Cardiac muscle cell (in vitro differentiated cells and primary cell): Measurements from ENCODE around the gene ROBO2. TPM values are rescaled to one million over a fixed set of nuclear protein-coding genes. Genes with fewer than 3 reads are reported as not detected.

Experiments used
- DNase-seq, 2 donors: peaks; one replicate each; pipeline versions ENCODE4 v3.0.0 to v3.0.0-alpha.2; 2010 to 2017; ENCODE audit warnings: low read depth in 1 of 2, low spot score in 1 of 2
- H3K27ac ChIP-seq: fragments of 200-600 bp; sonication (generic); 2 replicates; pipeline ENCODE4 v1.5.1; 2016
- H3K27me3 ChIP-seq: fragments of 200-600 bp; sonication (generic); 2 replicates; pipeline ENCODE4 v1.6.0; 2016; ENCODE audit warnings: control low read depth
- H3K36me3 ChIP-seq: fragments of 200-600 bp; sonication (generic); 2 replicates; pipeline ENCODE4 v1.5.1; 2016; ENCODE audit warnings: control low read depth
- H3K4me1 ChIP-seq: fragments of 200-600 bp; sonication (generic); 2 replicates; pipeline ENCODE4 v1.8.1; 2017; ENCODE audit warnings: low read depth, mild to moderate bottlenecking, mixed run types
- H3K4me3 ChIP-seq: fragments of 200-600 bp; sonication (generic); 2 replicates; pipeline ENCODE4 v1.5.1; 2016; ENCODE audit warnings: mild to moderate bottlenecking
- H3K9me3 ChIP-seq: fragments of 200-600 bp; sonication (generic); 2 replicates; pipeline ENCODE4 v1.5.1; 2017; ENCODE audit warnings: low read depth, mild to moderate bottlenecking, control low read depth
- CTCF ChIP-seq: IDR thresholded peaks from 2 replicates; pipeline ENCODE4 v1.5.1; 2012; ENCODE audit warnings: low read depth, mild to moderate bottlenecking, low read length
- polyA plus RNA-seq: library from polyadenylated mRNA; unstranded; fragments of >200 nt; fragmentation: Nextera tagmentation; extraction: Ambion mirVana; gene quantifications from 2 replicates; pipeline ENCODE4 v1.2.1, GENCODE V29; 2016
- total RNA-seq: library from RNA; depleted of rRNA; stranded (reverse); fragments of >200 nt; gene quantifications from 2 replicates; pipeline ENCODE4 v1.2.3, GENCODE V29; 2016

ROBO2 gene
- total and polyA plus RNA-seq, 2 experiments from 2014 or later, result 13.5 to 39.4 TPM

GRCh38 chr3:77468626-77469020 lies 428.7 kb downstream of the ROBO2 start:
- no peak for TF ChIP-seq CTCF
- DNase-seq, result no peak
- Histone ChIP-seq H3K4me3 (no peak overlapping the region), H3K27ac (no peak overlapping the region), H3K36me3 (no peaks in the 10 kb centered on the region), H3K27me3 (no peaks in the 10 kb centered on the region), H3K9me3 (no peaks in the 10 kb centered on the region), H3K4me1 (peaks cover 10% of the 10 kb centered on the region)

- no peak for DNase-seq
- no peaks in the 10 kb centered on the region for H3K36me3 ChIP-seq
- no peak overlapping the region for H3K4me3 ChIP-seq
- H3K27me3 ChIP-seq, result no peaks in the 10 kb centered on the region
- H3K4me1 ChIP-seq, result no peaks in the 10 kb centered on the region
- no peak overlapping the region for H3K27ac ChIP-seq
- no peak for TF ChIP-seq CTCF
- no peaks in the 10 kb centered on the region for H3K9me3 ChIP-seq
Measured at GRCh38 chr3:77475507-77475906, 435.6 kb downstream of the ROBO2 start.

DNA sequence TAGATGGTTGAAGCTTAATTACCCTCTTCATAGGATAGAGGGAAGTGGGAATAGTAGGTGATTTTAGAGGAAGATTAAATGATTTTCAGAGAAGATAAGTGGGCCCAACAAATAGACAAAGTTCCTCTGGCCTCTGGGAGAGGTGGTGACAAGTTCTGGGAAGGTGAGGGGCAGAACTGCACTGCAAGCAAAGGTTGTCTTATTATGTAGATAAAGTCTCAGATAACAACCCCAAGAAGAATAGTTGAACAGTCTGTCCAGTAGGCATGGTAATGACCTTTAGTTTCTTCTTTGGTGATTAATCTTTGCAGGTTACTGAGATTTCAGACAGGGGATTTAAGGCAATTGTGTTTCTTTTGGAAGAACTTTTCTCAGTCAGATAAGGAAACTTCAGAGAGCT lies 439.1 kb downstream of the ROBO2 start:
- DNase-seq, result no peak
- Histone ChIP-seq H3K4me1 (peaks cover 7% of the 10 kb centered on the region), H3K27ac (no peak overlapping the region)

GRCh38 chr3:77489216-77489615 lies 449.3 kb downstream of the ROBO2 start:
- Histone ChIP-seq H3K27ac (no peak overlapping the region), H3K9me3 (no peaks in the 10 kb centered on the region), H3K36me3 (no peaks in the 10 kb centered on the region), H3K27me3 (no peaks in the 10 kb centered on the region), H3K4me1 (no peaks in the 10 kb centered on the region), H3K4me3 (no peak overlapping the region)
- no peak for TF ChIP-seq CTCF
- DNase-seq, result no peak

More for the DNA sequence above, 439.1 kb downstream of the ROBO2 start:
- H3K9me3 ChIP-seq, result no peaks in the 10 kb centered on the region
- H3K4me3 ChIP-seq, result no peak overlapping the region
- H3K36me3 ChIP-seq, result no peaks in the 10 kb centered on the region
- H3K27me3 ChIP-seq, result no peaks in the 10 kb centered on the region
- no peak for TF ChIP-seq CTCF

DNA sequence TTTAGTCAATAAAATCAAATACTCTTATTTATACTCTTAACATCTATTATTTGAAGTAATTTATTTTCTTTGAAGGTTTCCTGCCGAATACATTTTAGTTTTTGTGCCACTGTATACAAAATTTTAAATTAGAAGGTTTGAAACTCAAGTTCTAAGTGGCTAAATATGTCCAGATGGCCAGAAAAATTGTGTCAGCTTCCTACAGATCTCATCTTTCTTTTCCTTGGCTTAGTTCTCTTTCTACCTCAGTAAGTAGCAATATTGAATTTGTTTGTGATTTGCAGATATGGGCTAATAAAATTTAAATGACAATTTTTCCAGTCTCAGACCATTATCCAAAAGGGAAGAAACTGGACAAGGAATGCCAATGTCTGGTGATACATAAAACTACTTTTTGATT lies 452.1 kb downstream of the ROBO2 start:
- Histone ChIP-seq H3K27me3 (no peaks in the 10 kb centered on the region), H3K9me3 (no peaks in the 10 kb centered on the region), H3K27ac (no peak overlapping the region), H3K4me1 (no peaks in the 10 kb centered on the region), H3K4me3 (no peak overlapping the region), H3K36me3 (no peaks in the 10 kb centered on the region)
- no peak for TF ChIP-seq CTCF
- DNase-seq, result no peak

GRCh38 chr3:77500721-77501120 lies 460.8 kb downstream of the ROBO2 start:
- no peak overlapping the region for H3K27ac ChIP-seq
- H3K4me1 ChIP-seq, result no peaks in the 10 kb centered on the region
- no peaks in the 10 kb centered on the region for H3K36me3 ChIP-seq
- no peak for DNase-seq
- H3K4me3 ChIP-seq, result no peak overlapping the region
- no peaks in the 10 kb centered on the region for H3K9me3 ChIP-seq
- no peak for TF ChIP-seq CTCF
- no peaks in the 10 kb centered on the region for H3K27me3 ChIP-seq
